Body of pancreas (tissue), 4 donors: ENCODE data around the gene TACC2. TPM values are rescaled to one million over a fixed set of nuclear protein-coding genes. Genes with fewer than 3 reads are reported as not detected.

Experiments
- ATAC-seq: fragments of 150-250 bp; one replicate; pipeline ENCODE4 v1.9.1; 2016
- DNase-seq, 4 donors: peaks; one replicate each; pipeline ENCODE4 v3.0.0-alpha.2; 2019
- H3K27ac ChIP-seq, 4 donors: fragments of 200-600 bp; sonication (generic); 1 replicate in 3 of 4; 2 replicates in 1 of 4; pipeline versions ENCODE4 v1.5.1 to v1.6.1; 2016 to 2019; ENCODE audit warnings: mild to moderate bottlenecking in 1 of 4, mixed read lengths in 1 of 4, moderate library complexity in 1 of 4
- H3K27me3 ChIP-seq, 2 donors: fragments of 200-600 bp; sonication (generic); one replicate each; pipeline ENCODE4 v1.6.0; 2016; ENCODE audit warnings: mild to moderate bottlenecking in 1 of 2
- H3K36me3 ChIP-seq, 2 donors: fragments of 200-600 bp; sonication (generic); replicated peaks in 1 of 2; 2 replicates each; pipeline ENCODE4 v1.5.1; 2016; ENCODE audit warnings: low read depth in 2 of 2; ENCODE audit not compliant: insufficient read depth in 1 of 2
- H3K4me1 ChIP-seq: fragments of 200-600 bp; sonication (generic); one replicate; pipeline ENCODE4 v1.6.0; 2016
- H3K4me3 ChIP-seq, 2 donors: fragments of 200-600 bp; sonication (generic); 1 replicate in 1 of 2; 2 replicates in 1 of 2; pipeline ENCODE4 v1.5.1; 2016 to 2019
- H3K9me3 ChIP-seq, 3 donors: fragments of 200-600 bp; sonication (generic); 1 replicate in 2 of 3; 2 replicates in 1 of 3; pipeline ENCODE4 v1.5.1; 2016
- POLR2A ChIP-seq, 3 donors: fragments of 450-650 bp; IDR thresholded peaks; one replicate each; pipeline ENCODE4 v1.6.1; 2016; ENCODE audit warnings: antibody characterized with exemption in 3 of 3, mild to moderate bottlenecking in 2 of 3
- WGBS, 2 donors: methylation state at CpG; one replicate each; pipeline ENCODE4 v1.1.5; 2017; 5-methylcytosine and 5-hydroxymethylcytosine counted together
- intact Hi-C: fragments of 100-400 bp; cut with DNase I; formaldehyde crosslinking; loops from one replicate; pipeline ENCODE4 v1.15.1; 2023
- total RNA-seq, 2 donors: library from RNA; depleted of rRNA; stranded (reverse); fragments of >200 nt; gene quantifications; one replicate each; pipeline ENCODE4 v1.1.0, GENCODE V29; 2016
- TF ChIP-seq, protein P1 (sequence below), 7 experiments: fragments of 450-650 bp in 4 of 7; fragments of 200-600 bp in 3 of 7; sonication (generic) in 3 of 7; IDR thresholded peaks; one replicate each; pipeline ENCODE4 v1.5.1; 2016 to 2019; ENCODE audit warnings: antibody characterized with exemption in 7 of 7

The TACC2 gene
- total RNA-seq, 2 donors from 2014 or later = 29.0 to 38.7 TPM

DNA sequence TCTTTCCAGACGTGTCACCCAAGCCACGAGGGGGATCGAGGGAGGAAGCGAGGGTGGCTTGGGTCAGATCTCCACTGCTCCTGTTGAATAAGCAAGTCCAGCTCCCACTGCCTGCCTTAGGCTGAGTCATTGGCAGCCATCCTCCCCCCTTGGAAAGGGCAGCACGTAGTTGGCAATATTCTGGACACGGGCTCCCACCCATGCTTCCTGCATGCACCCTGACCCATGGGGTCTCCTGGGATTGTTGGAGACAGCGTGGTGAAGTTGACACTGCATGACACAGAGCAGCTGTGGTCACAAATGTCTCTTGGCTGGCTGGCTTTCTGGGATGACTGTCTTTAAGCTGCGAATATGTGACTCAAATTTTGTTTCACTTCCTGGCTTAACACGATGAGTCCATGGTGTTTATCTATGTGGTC, 293.3 kb downstream of the TACC2 start:
- no peak for DNase-seq
- TF ChIP-seq POLR2A (IDR thresholded peaks at IDR 0.05) = no peak
- TF ChIP-seq, protein P1, sequence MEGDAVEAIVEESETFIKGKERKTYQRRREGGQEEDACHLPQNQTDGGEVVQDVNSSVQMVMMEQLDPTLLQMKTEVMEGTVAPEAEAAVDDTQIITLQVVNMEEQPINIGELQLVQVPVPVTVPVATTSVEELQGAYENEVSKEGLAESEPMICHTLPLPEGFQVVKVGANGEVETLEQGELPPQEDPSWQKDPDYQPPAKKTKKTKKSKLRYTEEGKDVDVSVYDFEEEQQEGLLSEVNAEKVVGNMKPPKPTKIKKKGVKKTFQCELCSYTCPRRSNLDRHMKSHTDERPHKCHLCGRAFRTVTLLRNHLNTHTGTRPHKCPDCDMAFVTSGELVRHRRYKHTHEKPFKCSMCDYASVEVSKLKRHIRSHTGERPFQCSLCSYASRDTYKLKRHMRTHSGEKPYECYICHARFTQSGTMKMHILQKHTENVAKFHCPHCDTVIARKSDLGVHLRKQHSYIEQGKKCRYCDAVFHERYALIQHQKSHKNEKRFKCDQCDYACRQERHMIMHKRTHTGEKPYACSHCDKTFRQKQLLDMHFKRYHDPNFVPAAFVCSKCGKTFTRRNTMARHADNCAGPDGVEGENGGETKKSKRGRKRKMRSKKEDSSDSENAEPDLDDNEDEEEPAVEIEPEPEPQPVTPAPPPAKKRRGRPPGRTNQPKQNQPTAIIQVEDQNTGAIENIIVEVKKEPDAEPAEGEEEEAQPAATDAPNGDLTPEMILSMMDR (IDR thresholded peaks at IDR 0.05) = no peak
- Histone ChIP-seq H3K4me1 (no peaks in the 10 kb centered on the region), H3K27ac (no peak overlapping the region), H3K36me3 (no peaks in the 10 kb centered on the region), H3K9me3 (no peaks in the 10 kb centered on the region), H3K27me3 (no peaks in the 10 kb centered on the region), H3K4me3 (no peak overlapping the region)
- WGBS, 2 donors = 64 to 76% methylated on average over 8 to 9 of the region's 9 CpGs
- intact Hi-C loops = no loop called here
- ATAC-seq = peak; percentile 35

DNA sequence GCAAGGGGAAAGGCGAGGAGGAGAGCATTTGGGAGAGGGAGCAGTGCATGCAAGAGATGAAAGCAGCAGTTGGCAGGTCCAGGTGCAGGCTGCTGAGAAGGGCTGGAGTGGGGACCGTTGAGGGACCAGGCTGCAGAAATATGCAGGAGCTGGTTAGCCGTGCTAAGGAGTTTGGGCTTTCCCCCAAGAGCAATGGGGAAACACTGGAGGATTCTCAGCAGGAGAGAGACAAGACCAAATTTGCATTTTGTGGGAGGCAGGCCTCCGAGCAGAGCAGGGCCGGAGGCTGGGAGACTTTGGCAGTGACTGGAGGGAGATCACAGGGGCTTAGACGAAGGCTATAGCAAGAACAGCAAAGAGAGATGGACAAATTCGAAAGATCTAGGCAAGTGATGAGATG, 293.9 kb downstream of the TACC2 start:
- 70 to 76% methylated on average over 7 of the region's 7 CpGs for WGBS, 2 donors
- DNase-seq = no peak
- H3K4me3 ChIP-seq = no peak overlapping the region
- H3K36me3 ChIP-seq = no peaks in the 10 kb centered on the region
- intact Hi-C loops = no loop called here
- H3K4me1 ChIP-seq = no peaks in the 10 kb centered on the region
- no peaks in the 10 kb centered on the region for H3K27me3 ChIP-seq
- H3K9me3 ChIP-seq = no peaks in the 10 kb centered on the region
- TF ChIP-seq POLR2A (IDR thresholded peaks at IDR 0.05) = no peak
- TF ChIP-seq, protein P1 (IDR thresholded peaks at IDR 0.05) = no peak
- no peak overlapping the region for H3K27ac ChIP-seq
- ATAC-seq = no peak

DNA sequence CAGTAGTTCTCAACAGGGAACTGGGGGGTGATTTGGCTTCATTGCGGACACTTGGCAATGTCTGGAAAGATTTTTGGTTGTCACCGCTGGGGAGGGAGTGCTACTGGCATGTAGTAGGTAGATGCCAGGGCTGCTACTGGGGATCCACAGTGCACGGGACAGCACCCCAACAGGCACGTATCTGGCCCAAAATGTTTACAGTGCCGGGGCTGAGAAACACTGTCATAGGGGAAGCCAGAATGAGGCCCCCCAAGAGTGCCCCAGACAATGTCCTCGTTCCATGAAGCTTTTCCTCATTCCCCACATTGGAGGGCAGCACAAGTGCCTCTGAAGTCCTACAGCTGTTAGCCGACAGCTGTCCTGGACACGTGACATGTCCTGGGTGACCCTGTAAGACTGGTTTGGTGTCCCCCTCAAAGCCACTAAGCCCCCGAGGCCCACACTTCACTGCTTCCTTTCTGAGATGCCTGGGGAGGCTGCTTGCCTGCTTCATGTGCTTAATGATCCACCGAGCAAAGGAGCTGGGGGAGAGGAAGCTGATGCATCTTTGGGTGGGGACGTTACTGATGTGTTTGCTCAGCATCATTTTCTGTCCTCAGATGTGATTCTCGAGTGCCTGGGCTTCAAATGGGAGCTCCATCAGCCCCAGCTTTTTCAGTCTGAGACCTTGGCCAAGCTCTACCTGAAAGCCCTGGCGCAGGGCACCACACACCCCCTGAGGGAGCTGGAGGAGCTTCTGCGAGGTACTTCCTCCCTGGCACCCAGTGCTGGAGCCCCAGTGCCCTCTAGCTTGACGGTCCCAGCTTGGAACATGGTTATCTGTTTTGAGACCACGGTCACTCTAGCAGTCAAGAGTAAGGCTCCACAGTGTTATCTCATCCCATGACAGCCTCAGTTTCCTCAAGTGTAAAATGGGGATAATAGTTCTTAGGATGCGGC, 296.8 kb downstream of the TACC2 start:
- Histone ChIP-seq H3K4me3 (no peak overlapping the region), H3K4me1 (no peaks in the 10 kb centered on the region), H3K27ac (no peak overlapping the region), H3K27me3 (no peaks in the 10 kb centered on the region), H3K9me3 (no peaks in the 10 kb centered on the region), H3K36me3 (no peaks in the 10 kb centered on the region)
- WGBS, 2 donors = 64 to 75% methylated on average over 6 to 17 of the region's 17 CpGs
- intact Hi-C loops = no loop called here
- no peak for TF ChIP-seq POLR2A (IDR thresholded peaks at IDR 0.05)
- no peak for ATAC-seq
- no peak for DNase-seq

DNA sequence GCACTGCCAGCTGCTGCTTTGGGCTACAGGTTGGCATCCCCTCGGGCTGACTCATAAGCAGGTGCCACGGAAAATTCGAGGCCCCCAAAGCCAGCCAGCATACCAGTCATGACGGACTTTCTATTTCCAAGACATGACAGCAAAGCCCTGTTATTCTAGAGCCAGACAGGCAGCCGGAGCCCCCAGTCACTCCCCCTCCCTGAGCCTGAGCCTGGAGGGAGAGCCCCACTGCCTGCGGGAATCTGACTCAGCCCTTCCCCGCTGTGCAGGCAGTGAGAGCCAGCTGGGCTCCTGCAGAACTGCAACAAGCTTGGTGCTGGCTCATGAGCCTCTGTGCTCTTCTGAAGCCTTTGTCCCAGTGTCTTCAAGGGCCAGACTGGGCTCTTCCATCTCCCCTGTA, 297.9 kb downstream of the TACC2 start:
- ATAC-seq (no peak), DNase-seq (no peak)
- WGBS, 2 donors = 76 to 84% methylated on average over 4 to 7 of the region's 7 CpGs
- H3K36me3 ChIP-seq = no peaks in the 10 kb centered on the region
- no peak overlapping the region for H3K4me3 ChIP-seq
- TF ChIP-seq POLR2A (IDR thresholded peaks at IDR 0.05) = no peak
- TF ChIP-seq, protein P1 (IDR thresholded peaks at IDR 0.05) = no peak
- no peak overlapping the region for H3K27ac ChIP-seq
- intact Hi-C loops = no loop called here
- no peaks in the 10 kb centered on the region for H3K4me1 ChIP-seq
- H3K27me3 ChIP-seq = no peaks in the 10 kb centered on the region
- H3K9me3 ChIP-seq = no peaks in the 10 kb centered on the region

DNA sequence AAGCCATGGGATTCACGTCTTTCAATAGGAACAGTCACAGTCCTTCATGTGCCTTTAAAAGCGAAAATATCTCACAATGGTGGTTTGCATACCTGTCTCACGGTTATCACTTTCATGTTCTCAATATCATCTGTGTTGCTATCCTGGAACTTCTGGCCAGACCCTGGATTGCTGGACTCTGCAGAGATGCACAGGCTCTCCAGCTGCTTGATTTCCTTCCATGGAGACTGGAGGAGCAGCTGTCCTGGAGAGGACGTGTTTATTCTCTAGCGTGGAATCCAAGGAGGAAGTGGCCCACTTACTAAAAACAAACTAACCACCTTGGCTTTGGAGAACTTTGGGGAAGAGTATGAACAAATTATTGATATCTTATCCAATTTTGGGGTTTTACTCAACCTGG, 298.6 kb downstream of the TACC2 start:
- TF ChIP-seq, protein P1 (IDR thresholded peaks at IDR 0.05) = no peak
- no peak for TF ChIP-seq POLR2A (IDR thresholded peaks at IDR 0.05)
- intact Hi-C loops = no loop called here
- H3K36me3 ChIP-seq = no peaks in the 10 kb centered on the region
- ATAC-seq = no peak
- H3K4me1 ChIP-seq = no peaks in the 10 kb centered on the region
- H3K4me3 ChIP-seq = no peak overlapping the region
- no peak overlapping the region for H3K27ac ChIP-seq
- no peak for DNase-seq
- H3K27me3 ChIP-seq = no peaks in the 10 kb centered on the region
- H3K9me3 ChIP-seq = no peaks in the 10 kb centered on the region
- WGBS, 2 donors = 55 to 70% methylated on average over 5 of the region's 5 CpGs
